GM21576 (cell line): ENCODE results near the gene DNAH11.
A peak's percentile ranks its signal among the peaks of the same experiment; 100 is the strongest.

Experiments
- ATAC-seq: cut with Tn5 transposase; IDR thresholded peaks from one replicate; pipeline ENCODE4 v1.9.1; 2021; ENCODE audit warnings: mild to moderate bottlenecking, moderate library complexity; ENCODE audit not compliant: unreplicated experiment

The DNAH11 gene

GRCh38 chr7:21547501-21547900 is 4.7 kb downstream of the DNAH11 start:
- ATAC-seq = no peak

GRCh38 chr7:21548491-21548890 is 5.7 kb downstream of the DNAH11 start:
- ATAC-seq = no peak

GRCh38 chr7:21550076-21550475 is 7.2 kb downstream of the DNAH11 start:
- no peak for ATAC-seq

- ATAC-seq = no peak
Observed at GRCh38 chr7:21550821-21551531, 8.1 kb downstream of the DNAH11 start.

- no peak for ATAC-seq
Observed at GRCh38 chr7:21562385-21562784, 19.5 kb downstream of the DNAH11 start.

GRCh38 chr7:21565614-21566013 is 22.8 kb downstream of the DNAH11 start:
- ATAC-seq = no peak

GRCh38 chr7:21566094-21566493 is 23.3 kb downstream of the DNAH11 start:
- no peak for ATAC-seq

GRCh38 chr7:21568762-21569161 is 25.9 kb downstream of the DNAH11 start:
- no peak for ATAC-seq

- no peak for ATAC-seq
Observed at GRCh38 chr7:21572331-21573313, 29.8 kb downstream of the DNAH11 start.

GRCh38 chr7:21579341-21580072 is 36.7 kb downstream of the DNAH11 start:
- ATAC-seq = peak; percentile 25

GRCh38 chr7:21580073-21580521 is 37.3 kb downstream of the DNAH11 start:
- peak; percentile 60 for ATAC-seq

GRCh38 chr7:21585070-21585724 is 42.4 kb downstream of the DNAH11 start:
- no peak for ATAC-seq

GRCh38 chr7:21587139-21587784 is 44.4 kb downstream of the DNAH11 start:
- ATAC-seq = no peak

- ATAC-seq = no peak
Observed at GRCh38 chr7:21596801-21597200, 54.0 kb downstream of the DNAH11 start.

- ATAC-seq = no peak
Observed at GRCh38 chr7:21603462-21603861, 60.6 kb downstream of the DNAH11 start.

- ATAC-seq = no peak
Observed at GRCh38 chr7:21603972-21604749, 61.3 kb downstream of the DNAH11 start.

- ATAC-seq = no peak
Observed at GRCh38 chr7:21605008-21605585, 62.3 kb downstream of the DNAH11 start.

GRCh38 chr7:21608465-21608864 is 65.6 kb downstream of the DNAH11 start:
- no peak for ATAC-seq

- no peak for ATAC-seq
Observed at GRCh38 chr7:21611129-21611528, 68.3 kb downstream of the DNAH11 start.
